AG10803 (cell line): ENCODE measurements around the gene KRT27.
A peak's percentile ranks its signal among the peaks of the same experiment; 100 is the strongest.

ENCODE experiments used
- DNase-seq: peaks from one replicate; pipeline ENCODE4 v3.0.0; 2010; ENCODE audit warnings: low read depth
- H3K4me3 ChIP-seq: 2 replicates; pipeline ENCODE4 v1.5.1; 2011; ENCODE audit warnings: mild to moderate bottlenecking, low read length, control low read depth
- TF ChIP-seq, protein P1 (sequence below): conservative IDR thresholded peaks from 2 replicates; pipeline ENCODE4 v1.5.1; 2011; ENCODE audit warnings: mild to moderate bottlenecking, low read length, control low read depth, inconsistent platforms

The KRT27 gene

GRCh38 chr17:40735016-40735415 is 47.3 kb downstream of the KRT27 start:
- TF ChIP-seq, protein P1, sequence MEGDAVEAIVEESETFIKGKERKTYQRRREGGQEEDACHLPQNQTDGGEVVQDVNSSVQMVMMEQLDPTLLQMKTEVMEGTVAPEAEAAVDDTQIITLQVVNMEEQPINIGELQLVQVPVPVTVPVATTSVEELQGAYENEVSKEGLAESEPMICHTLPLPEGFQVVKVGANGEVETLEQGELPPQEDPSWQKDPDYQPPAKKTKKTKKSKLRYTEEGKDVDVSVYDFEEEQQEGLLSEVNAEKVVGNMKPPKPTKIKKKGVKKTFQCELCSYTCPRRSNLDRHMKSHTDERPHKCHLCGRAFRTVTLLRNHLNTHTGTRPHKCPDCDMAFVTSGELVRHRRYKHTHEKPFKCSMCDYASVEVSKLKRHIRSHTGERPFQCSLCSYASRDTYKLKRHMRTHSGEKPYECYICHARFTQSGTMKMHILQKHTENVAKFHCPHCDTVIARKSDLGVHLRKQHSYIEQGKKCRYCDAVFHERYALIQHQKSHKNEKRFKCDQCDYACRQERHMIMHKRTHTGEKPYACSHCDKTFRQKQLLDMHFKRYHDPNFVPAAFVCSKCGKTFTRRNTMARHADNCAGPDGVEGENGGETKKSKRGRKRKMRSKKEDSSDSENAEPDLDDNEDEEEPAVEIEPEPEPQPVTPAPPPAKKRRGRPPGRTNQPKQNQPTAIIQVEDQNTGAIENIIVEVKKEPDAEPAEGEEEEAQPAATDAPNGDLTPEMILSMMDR = no peak
- no peak overlapping the region for H3K4me3 ChIP-seq
- no peak for DNase-seq

DNA sequence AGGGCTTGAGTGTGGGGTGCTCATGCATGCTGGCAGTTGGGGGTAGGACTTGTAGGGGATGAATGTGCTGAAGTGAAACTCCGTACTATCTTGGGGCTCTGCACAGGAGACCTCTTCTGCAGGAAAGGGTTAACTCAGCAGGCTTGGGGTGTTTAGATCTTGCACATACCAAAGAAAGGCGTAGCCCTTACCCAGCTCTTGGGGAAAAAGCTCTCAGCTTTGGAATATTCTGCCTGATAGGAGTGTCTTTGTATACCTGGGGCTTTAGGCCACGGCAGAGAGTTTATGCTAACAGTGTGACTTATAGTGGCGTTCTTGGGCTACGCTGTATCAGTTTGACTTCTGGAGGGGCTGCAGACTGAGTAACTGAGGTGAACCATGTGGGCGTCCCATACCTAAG is 48.3 kb downstream of the KRT27 start:
- no peak overlapping the region for H3K4me3 ChIP-seq
- TF ChIP-seq, protein P1 = no peak
- DNase-seq = no peak

DNA sequence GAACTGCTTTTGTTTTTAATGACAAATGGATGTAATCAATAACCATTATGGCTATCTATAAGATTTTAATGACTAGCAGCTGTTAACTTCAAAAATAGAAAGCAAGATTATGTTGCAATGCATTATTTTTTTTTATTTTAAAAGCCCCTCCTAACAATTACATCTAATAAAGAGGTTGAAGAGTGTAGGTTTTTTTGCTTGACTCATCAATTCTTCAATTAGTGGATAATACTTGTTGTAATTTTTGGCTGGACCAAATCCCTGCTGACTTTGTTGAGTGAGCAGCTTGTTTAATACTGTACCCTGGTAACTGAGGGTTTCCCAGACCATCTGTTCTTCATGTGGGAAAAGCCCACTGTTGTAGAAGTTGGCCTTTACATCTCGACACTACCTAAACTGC is 51.4 kb downstream of the KRT27 start:
- TF ChIP-seq, protein P1 = no peak
- no peak overlapping the region for H3K4me3 ChIP-seq
- no peak for DNase-seq

DNA sequence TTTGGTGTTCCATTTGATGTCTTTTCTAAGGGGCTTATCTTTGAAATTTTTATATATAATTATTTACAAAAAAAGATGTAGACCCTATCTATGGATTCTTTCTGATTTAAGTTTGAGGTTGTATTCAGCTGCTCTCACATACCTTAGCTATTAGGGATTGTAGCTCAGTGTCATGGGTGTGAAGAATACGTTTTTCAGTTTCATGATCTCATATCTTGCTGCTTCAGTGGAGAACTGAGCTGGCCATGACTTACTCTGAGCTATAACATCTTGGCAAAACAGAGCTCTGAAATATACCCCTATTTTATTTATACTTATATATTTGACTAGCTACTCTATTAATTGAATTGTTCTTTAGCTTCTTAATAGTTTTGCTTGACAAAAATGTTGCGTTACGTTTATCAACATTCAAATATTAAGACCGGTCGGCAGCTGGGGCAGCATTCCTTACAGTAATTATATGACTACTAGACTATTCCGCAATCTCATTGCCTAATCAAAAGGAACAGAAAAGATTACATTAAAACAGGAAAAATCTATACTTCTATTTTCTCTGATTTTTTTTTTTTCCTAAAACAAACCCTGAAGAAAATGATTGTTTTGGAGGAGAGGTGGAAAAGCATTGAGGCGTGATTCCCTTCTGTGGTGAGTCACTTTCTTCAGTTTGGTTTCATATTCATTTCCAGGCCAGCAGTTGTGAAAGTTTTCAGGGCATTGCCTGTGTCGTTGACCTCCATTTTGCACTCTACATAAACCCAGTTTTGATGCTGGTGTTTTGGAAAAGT is 54.7 kb downstream of the KRT27 start:
- peak; percentile 12 for DNase-seq
- H3K4me3 ChIP-seq = no peak overlapping the region

GRCh38 chr17:40726919-40727318 is 55.4 kb downstream of the KRT27 start:
- TF ChIP-seq, protein P1 = peak; percentile 37
- no peak for DNase-seq
- H3K4me3 ChIP-seq = no peak overlapping the region

More for the DNA sequence above, 54.7 kb downstream of the KRT27 start:
- TF ChIP-seq, protein P1 = no peak
